ENCODE data around the gene KCNG4. TPM values are rescaled to one million over a fixed set of nuclear protein-coding genes. Genes with fewer than 3 reads are reported as not detected.
A peak's percentile ranks its signal among the peaks of the same experiment; 100 is the strongest.

The KCNG4 gene
- total RNA-seq, 1 donor from 2014 or later = not detected

DNA sequence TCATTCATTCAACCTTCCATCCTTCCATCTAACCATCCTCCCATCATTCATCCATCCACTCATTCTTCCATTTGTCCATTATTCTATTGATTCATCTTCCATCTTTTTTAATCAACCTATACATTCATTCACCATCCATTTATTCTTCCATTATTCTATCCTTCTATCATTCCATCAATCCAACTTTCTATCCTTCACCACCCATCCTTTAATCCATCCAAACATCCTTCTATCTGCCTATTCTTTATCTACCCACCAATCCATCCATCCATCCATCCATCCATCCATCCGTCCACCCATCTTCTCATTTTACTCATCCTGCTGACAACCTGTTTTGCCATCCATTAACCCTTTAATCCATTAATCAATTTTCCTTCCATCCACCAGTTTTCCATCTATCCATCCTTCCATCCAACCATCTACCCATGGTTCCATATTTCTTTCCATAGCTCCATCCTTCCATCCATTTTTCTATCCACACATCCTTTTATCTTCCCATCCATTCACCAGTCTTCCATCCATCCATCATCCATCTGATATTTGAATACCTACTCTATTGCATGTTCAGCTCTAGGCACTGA lies 33.0 kb upstream of the KCNG4 start:
- DNase-seq (ENCODE audit: low read depth) = no peak
- H3K4me3 ChIP-seq (ENCODE audit: low read depth, low read length) = no peak overlapping the region
- no peak for TF ChIP-seq CTCF (conservative IDR thresholded peaks at IDR 0.05; ENCODE audit: low read depth, low read length)

GRCh38 chr16:84271866-84272265 lies 32.1 kb upstream of the KCNG4 start:
- no peak for DNase-seq (ENCODE audit: low read depth)
- H3K4me3 ChIP-seq (ENCODE audit: low read depth, low read length) = no peak overlapping the region
- no peak for TF ChIP-seq CTCF (conservative IDR thresholded peaks at IDR 0.05; ENCODE audit: low read depth, low read length)

DNA sequence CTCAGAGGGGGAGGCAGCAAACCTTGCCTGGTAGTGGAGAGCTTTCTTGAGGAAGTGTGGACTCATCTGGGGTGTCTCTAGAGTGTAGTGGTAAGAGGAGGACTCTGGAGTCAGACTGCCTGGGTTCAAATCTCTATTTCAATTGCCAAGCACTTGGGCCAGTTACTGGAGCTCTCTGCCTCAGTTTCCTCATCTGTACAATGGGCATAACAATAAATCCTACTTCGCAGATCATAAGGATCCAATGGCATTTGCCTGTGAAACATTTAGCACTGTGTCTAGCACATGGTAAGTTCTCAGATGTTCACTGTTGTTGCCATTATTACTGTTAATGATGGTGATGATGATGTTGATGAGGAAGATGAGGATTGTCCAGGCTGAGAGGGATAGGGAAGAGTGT lies 31.2 kb upstream of the KCNG4 start:
- no peak for DNase-seq (ENCODE audit: low read depth)
- no peak overlapping the region for H3K4me3 ChIP-seq (ENCODE audit: low read depth, low read length)
- TF ChIP-seq CTCF (conservative IDR thresholded peaks at IDR 0.05; ENCODE audit: low read depth, low read length) = no peak

- no peak for DNase-seq (ENCODE audit: low read depth)
- no peak overlapping the region for H3K4me3 ChIP-seq (ENCODE audit: low read depth, low read length)
- no peak for TF ChIP-seq CTCF (conservative IDR thresholded peaks at IDR 0.05; ENCODE audit: low read depth, low read length)
These were observed 30.7 kb upstream of the KCNG4 start for GRCh38 chr16:84270531-84270930.

DNA sequence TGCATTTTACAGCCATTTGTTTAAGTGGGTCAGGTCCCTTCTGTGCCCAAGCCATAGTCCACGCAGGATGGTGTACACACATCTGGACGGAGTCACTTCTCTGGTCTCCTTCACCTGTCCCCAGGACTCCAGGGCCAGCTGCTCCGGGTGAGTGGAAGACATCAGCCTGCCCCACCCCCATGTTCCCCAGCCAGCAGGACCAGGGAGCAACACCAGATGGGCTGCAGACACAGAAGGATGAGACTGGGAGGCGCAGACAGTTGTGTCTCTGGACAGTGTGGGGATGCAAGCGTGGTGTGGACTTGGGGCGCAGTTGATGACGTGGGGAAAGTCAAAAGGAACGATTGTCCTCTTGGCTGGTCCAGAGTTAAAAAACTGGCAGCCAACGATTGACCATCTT lies 30.3 kb upstream of the KCNG4 start:
- no peak overlapping the region for H3K4me3 ChIP-seq (ENCODE audit: low read depth, low read length)
- no peak for TF ChIP-seq CTCF (conservative IDR thresholded peaks at IDR 0.05; ENCODE audit: low read depth, low read length)
- no peak for DNase-seq (ENCODE audit: low read depth)

DNA sequence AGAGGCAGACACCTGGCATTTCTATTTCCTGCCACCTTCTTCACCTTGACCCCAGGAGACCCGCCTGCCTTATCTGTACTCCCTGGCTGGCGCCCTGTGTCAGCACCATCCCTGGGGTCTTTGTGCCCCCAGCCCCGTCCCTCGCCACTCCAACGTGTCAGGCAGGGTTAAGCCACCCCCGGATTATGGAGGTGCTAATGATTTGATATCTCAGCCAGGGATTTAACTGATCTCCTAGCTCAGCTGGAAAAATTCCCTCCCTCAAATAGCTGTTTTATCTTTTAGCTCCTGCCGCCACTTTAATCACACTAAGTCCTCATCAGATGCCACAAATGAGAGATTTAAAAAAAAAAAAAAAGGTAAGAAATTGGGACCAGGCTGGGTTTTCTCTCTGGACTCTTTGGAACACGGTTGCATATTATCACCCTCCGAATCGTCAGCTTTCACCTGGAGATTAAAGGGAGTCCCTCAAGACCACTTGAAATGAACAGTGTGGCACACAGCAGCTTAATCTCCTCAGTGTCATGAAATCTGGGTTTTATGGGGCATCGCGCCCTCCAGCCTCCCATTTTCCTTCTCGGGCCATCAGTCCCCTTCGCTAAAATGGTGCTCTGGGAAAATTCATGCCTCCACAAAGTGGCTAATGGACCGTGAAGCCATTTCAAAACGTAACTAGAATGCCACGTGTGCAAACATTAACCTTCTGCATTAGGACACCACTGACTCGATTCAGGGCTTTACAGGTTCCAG lies 28.7 kb upstream of the KCNG4 start:
- H3K4me3 ChIP-seq (ENCODE audit: low read depth, low read length) = no peak overlapping the region
- TF ChIP-seq CTCF (conservative IDR thresholded peaks at IDR 0.05; ENCODE audit: low read depth, low read length) = no peak
- DNase-seq (ENCODE audit: low read depth) = peak; percentile 42

DNA sequence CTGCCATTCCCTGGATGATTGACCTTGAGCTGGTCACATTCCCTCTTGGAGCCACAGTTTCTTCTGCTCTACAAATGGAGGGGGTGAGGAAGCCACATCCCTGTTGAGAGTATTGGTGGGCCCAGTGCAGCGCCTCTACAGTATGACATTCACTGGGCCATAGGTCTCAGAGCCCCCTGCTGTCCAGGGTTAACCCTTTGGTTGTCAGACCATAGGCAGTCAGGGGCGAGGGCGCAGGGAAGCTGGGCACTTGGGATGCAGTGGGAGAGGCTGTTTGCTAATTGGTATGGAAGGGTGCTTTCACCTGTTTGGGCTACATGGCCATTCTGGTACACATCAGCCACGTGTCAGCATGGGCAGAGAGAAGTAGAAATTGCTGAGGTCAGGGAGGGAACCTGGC lies 27.6 kb upstream of the KCNG4 start:
- no peak overlapping the region for H3K4me3 ChIP-seq (ENCODE audit: low read depth, low read length)
- TF ChIP-seq CTCF (conservative IDR thresholded peaks at IDR 0.05; ENCODE audit: low read depth, low read length) = no peak
- DNase-seq (ENCODE audit: low read depth) = no peak
